CD14-positive monocyte (primary cell): ENCODE measurements around the gene SRSF4. TPM values are rescaled to one million over a fixed set of nuclear protein-coding genes. Genes with fewer than 3 reads are reported as not detected.

ENCODE experiments used
- DNase-seq, 3 donors: peaks; one replicate each; pipeline ENCODE4 v3.0.0-alpha.2; 2011 to 2022
- H2AFZ ChIP-seq: 2 replicates; pipeline ENCODE4 v1.6.0; 2012; ENCODE audit warnings: mild to moderate bottlenecking, low read depth, low read length, inconsistent platforms; ENCODE audit not compliant: insufficient read depth, poor library complexity, severe bottlenecking
- H3K27ac ChIP-seq, 2 donors: 1 replicate in 1 of 2; 2 replicates in 1 of 2; pipeline ENCODE4 v1.5.1; 2012 to 2013; ENCODE audit warnings: low read length in 2 of 2, control low read depth in 1 of 2, inconsistent platforms in 1 of 2, low read depth in 1 of 2, mild to moderate bottlenecking in 1 of 2
- H3K27me3 ChIP-seq, 2 donors: one replicate each; pipeline versions ENCODE4 v1.6.0 to v1.6.1; 2011 to 2013; ENCODE audit warnings: low read length in 2 of 2; ENCODE audit not compliant: control insufficient read depth in 2 of 2, insufficient read depth in 2 of 2
- H3K36me3 ChIP-seq, 2 donors: replicated peaks in 1 of 2; 1 replicate in 1 of 2; 2 replicates in 1 of 2; pipeline versions ENCODE4 v1.5.1 to v1.6.1; 2012 to 2013; ENCODE audit warnings: low read length in 2 of 2, control low read depth in 1 of 2, inconsistent platforms in 1 of 2, mild to moderate bottlenecking in 1 of 2; ENCODE audit not compliant: insufficient read depth in 2 of 2, control insufficient read depth in 1 of 2
- H3K4me1 ChIP-seq, 2 donors: 1 replicate in 1 of 2; 2 replicates in 1 of 2; pipeline versions ENCODE4 v1.5.1 to v1.6.1; 2012 to 2013; ENCODE audit warnings: low read length in 2 of 2, control low read depth in 1 of 2, inconsistent platforms in 1 of 2, mild to moderate bottlenecking in 1 of 2, moderate library complexity in 1 of 2; ENCODE audit not compliant: insufficient read depth in 2 of 2, control insufficient read depth in 1 of 2
- H3K4me2 ChIP-seq: replicated peaks from 2 replicates; pipeline ENCODE3; 2012; ENCODE audit warnings: low read length, moderate library complexity, mild to moderate bottlenecking; ENCODE audit not compliant: poor library complexity, severe bottlenecking; ENCODE audit errors: extremely low read depth
- H3K4me3 ChIP-seq, 3 experiments: fragments of 200-600 bp in 1 of 3; sonication (generic) in 1 of 3; replicated peaks in 1 of 3; 1 replicate in 2 of 3; 2 replicates in 1 of 3; pipeline ENCODE4 v1.5.1; 2011 to 2013; ENCODE audit warnings: low read length in 3 of 3, mild to moderate bottlenecking in 3 of 3, control low read depth in 2 of 3, low read depth in 2 of 3, inconsistent platforms in 1 of 3, moderate library complexity in 1 of 3
- H3K79me2 ChIP-seq: 2 replicates; pipeline ENCODE4 v1.6.0; 2012; ENCODE audit warnings: mild to moderate bottlenecking, control low read depth, inconsistent platforms, low read length, moderate library complexity; ENCODE audit not compliant: insufficient read depth
- H3K9ac ChIP-seq: 2 replicates; pipeline ENCODE4 v1.6.0; 2017; ENCODE audit warnings: low read length, mild to moderate bottlenecking; ENCODE audit not compliant: insufficient read depth, poor library complexity, severe bottlenecking
- H3K9me3 ChIP-seq, 2 donors: replicated peaks in 1 of 2; 1 replicate in 1 of 2; 2 replicates in 1 of 2; pipeline versions ENCODE4 v1.5.1 to v1.6.1; 2012 to 2013; ENCODE audit warnings: low read length in 2 of 2, control low read depth in 1 of 2; ENCODE audit not compliant: control insufficient read depth in 1 of 2, insufficient read depth in 1 of 2
- H4K20me1 ChIP-seq: 2 replicates; pipeline ENCODE4 v1.6.0; 2012; ENCODE audit warnings: mild to moderate bottlenecking, low read length, control low read depth, moderate library complexity; ENCODE audit not compliant: insufficient read depth
- H3K27ac Mint-ChIP-seq, 7 donors: one replicate each; pipeline ENCODE4 v1.8.0; 2020; ENCODE audit warnings: mild to moderate bottlenecking in 7 of 7, mixed read lengths in 7 of 7, moderate library complexity in 6 of 7, inconsistent platforms in 2 of 7
- H3K27me3 Mint-ChIP-seq, 3 donors: one replicate each; pipeline ENCODE4 v1.8.0; 2021 to 2022; ENCODE audit warnings: low read depth in 3 of 3, mild to moderate bottlenecking in 3 of 3, mixed read lengths in 3 of 3, moderate library complexity in 3 of 3, inconsistent platforms in 1 of 3
- H3K36me3 Mint-ChIP-seq, 2 donors: one replicate each; pipeline ENCODE4 v1.8.0; 2020; ENCODE audit warnings: mixed read lengths in 2 of 2, inconsistent platforms in 1 of 2, mild to moderate bottlenecking in 1 of 2
- H3K4me1 Mint-ChIP-seq: one replicate; pipeline ENCODE4 v1.8.0; 2020; ENCODE audit warnings: mild to moderate bottlenecking, mixed read lengths
- H3K4me3 Mint-ChIP-seq, 2 donors: one replicate each; pipeline ENCODE4 v1.8.0; 2020; ENCODE audit warnings: mild to moderate bottlenecking in 2 of 2, mixed read lengths in 2 of 2, moderate library complexity in 1 of 2
- H3K9me3 Mint-ChIP-seq, 7 donors: one replicate each; pipeline ENCODE4 v1.8.0; 2020 to 2022; ENCODE audit warnings: mixed read lengths in 7 of 7, mild to moderate bottlenecking in 6 of 7, moderate library complexity in 6 of 7, inconsistent platforms in 2 of 7
- WGBS: methylation state at CpG from one replicate; pipeline ENCODE4 v1.1.5; 2013; ENCODE audit warnings: missing lambda C conversion rate; ENCODE audit not compliant: insufficient coverage; 5-methylcytosine and 5-hydroxymethylcytosine counted together
- intact Hi-C, 2 donors: fragments of 100-400 bp; cut with micrococcal nuclease; formaldehyde crosslinking; loops; one replicate each; pipeline versions ENCODE4 v1.15.0 to v1.15.1; 2023
- polyA plus RNA-seq, 3 donors: library from polyadenylated mRNA; depleted of rRNA in 1 of 3; unstranded in 2 of 3; stranded (reverse) in 1 of 3; fragments of 300-500 nt in 2 of 3; fragments of >200 nt in 1 of 3; fragmentation: Illumina TruSeq in 2 of 3; gene quantifications; 1 replicate in 2 of 3; 2 replicates in 1 of 3; pipeline ENCODE4 v1.2.3, GENCODE V29; 2012 to 2021
- TF ChIP-seq, protein P1 (sequence below): fragments of 200-600 bp; IDR thresholded peaks from one replicate; pipeline ENCODE4 v1.8.0; 2022; ENCODE audit warnings: antibody characterized with exemption, mild to moderate bottlenecking

The SRSF4 gene
- polyA plus RNA-seq, 3 donors, result 38.4 to 66.8 (median 55.5) TPM

DNA sequence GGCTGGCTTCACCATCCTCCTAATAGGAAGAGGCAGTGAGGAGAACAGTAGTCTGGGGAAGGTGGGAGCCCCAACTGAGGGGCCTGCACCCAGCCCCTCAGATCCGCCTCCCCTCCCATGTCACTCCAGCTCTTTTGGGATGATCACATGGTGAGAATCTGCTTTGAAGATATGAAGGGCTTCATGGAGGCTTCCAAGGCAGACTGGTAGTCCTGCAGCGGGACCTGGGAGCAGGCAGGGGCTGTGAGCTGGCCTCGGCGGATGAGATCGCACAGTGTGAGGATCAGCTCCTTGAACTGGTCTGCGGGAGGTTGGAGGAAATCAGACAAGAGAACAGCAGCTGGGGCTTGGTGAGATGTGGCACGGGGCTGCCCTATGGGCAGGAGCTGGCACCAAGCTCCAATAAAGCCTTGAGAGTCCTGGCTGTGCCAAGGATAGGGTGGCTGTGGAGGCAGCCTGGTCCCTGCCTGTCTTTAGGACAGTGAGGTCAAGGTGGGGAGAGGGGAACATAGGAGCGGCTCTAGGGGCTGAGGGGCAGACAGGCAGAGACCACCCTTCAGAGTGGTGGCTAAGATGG is 12.3 kb upstream of the SRSF4 start:
- no peak overlapping the region for H3K9ac ChIP-seq
- no peaks in the 10 kb centered on the region for H4K20me1 ChIP-seq
- Mint-ChIP-seq H3K27me3 (no peaks in the 10 kb centered on the region), H3K4me1 (no peaks in the 10 kb centered on the region), H3K36me3 (peaks cover 16 to 20% of the 10 kb centered on the region in 2 donors), H3K9me3 (peaks cover 0 to 4% (median 0%) of the 10 kb centered on the region in 7 donors), H3K4me3 (no peak overlapping the region), H3K27ac (peak overlapping the region in 2 of 7 donors; percentile 2 to 59)
- H3K79me2 ChIP-seq, result no peaks in the 10 kb centered on the region
- H3K4me2 ChIP-seq, result no peak overlapping the region
- H2AFZ ChIP-seq, result no peak overlapping the region
- H3K27me3 ChIP-seq, result no peaks in the 10 kb centered on the region
- intact Hi-C loops, result no loop called here
- peaks cover 9 to 32% of the 10 kb centered on the region in 2 donors for H3K36me3 ChIP-seq
- TF ChIP-seq, protein P1, sequence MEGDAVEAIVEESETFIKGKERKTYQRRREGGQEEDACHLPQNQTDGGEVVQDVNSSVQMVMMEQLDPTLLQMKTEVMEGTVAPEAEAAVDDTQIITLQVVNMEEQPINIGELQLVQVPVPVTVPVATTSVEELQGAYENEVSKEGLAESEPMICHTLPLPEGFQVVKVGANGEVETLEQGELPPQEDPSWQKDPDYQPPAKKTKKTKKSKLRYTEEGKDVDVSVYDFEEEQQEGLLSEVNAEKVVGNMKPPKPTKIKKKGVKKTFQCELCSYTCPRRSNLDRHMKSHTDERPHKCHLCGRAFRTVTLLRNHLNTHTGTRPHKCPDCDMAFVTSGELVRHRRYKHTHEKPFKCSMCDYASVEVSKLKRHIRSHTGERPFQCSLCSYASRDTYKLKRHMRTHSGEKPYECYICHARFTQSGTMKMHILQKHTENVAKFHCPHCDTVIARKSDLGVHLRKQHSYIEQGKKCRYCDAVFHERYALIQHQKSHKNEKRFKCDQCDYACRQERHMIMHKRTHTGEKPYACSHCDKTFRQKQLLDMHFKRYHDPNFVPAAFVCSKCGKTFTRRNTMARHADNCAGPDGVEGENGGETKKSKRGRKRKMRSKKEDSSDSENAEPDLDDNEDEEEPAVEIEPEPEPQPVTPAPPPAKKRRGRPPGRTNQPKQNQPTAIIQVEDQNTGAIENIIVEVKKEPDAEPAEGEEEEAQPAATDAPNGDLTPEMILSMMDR, result no peak
- H3K9me3 ChIP-seq, result no peaks in the 10 kb centered on the region
- no peak for DNase-seq
- no peak overlapping the region for H3K27ac ChIP-seq
- 100% methylated on average over 7 of the region's 8 CpGs for WGBS
- no peak overlapping the region for H3K4me3 ChIP-seq
- no peaks in the 10 kb centered on the region for H3K4me1 ChIP-seq

DNA sequence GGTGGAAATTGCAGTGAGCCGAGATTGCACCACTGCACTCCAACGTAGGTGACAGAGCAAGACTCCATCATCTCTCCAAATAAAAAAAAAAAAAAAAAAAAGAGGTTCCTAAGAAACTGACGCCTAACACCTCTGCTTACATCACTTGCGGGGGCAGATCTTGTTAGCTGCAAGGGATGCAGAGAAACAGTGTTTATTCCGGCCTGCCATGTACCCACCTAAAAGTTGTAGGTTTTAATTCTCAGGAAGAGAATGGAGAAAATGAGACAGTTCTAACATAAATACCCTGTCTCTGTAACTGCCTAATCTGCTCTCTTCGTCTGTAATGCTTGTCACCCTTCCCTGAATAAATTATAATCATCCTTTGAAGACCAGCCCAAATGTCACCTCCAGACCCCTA is 9.0 kb upstream of the SRSF4 start:
- Histone ChIP-seq H3K9me3 (no peaks in the 10 kb centered on the region), H3K27ac (no peak overlapping the region), H3K4me2 (no peak overlapping the region), H3K36me3 (peaks cover 5 to 20% of the 10 kb centered on the region in 2 donors), H3K4me1 (no peaks in the 10 kb centered on the region), H3K4me3 (no peak overlapping the region), H3K79me2 (no peaks in the 10 kb centered on the region), H2AFZ (no peak overlapping the region), H3K27me3 (no peaks in the 10 kb centered on the region), H4K20me1 (no peaks in the 10 kb centered on the region), H3K9ac (no peak overlapping the region)
- Mint-ChIP-seq H3K4me3 (no peak overlapping the region), H3K27ac (no peak overlapping the region), H3K4me1 (no peaks in the 10 kb centered on the region), H3K36me3 (peaks cover 16 to 18% of the 10 kb centered on the region in 2 donors), H3K27me3 (peaks cover 0 to 4% (median 3%) of the 10 kb centered on the region in 3 donors), H3K9me3 (peaks cover 0 to 4% (median 0%) of the 10 kb centered on the region in 7 donors)
- TF ChIP-seq, protein P1, result no peak
- WGBS, result 75% methylated on average over 1 of the region's 6 CpGs
- intact Hi-C loops, result no loop called here
- no peak for DNase-seq
